ENCODE data around the gene ZWILCH. TPM values are rescaled to one million over a fixed set of nuclear protein-coding genes. Genes with fewer than 3 reads are reported as not detected.

ZWILCH gene
- total and polyA plus RNA-seq, 2 of the 4 experiments (the other 2 are of a cell fraction), result 10.5 to 22.2 TPM

DNA sequence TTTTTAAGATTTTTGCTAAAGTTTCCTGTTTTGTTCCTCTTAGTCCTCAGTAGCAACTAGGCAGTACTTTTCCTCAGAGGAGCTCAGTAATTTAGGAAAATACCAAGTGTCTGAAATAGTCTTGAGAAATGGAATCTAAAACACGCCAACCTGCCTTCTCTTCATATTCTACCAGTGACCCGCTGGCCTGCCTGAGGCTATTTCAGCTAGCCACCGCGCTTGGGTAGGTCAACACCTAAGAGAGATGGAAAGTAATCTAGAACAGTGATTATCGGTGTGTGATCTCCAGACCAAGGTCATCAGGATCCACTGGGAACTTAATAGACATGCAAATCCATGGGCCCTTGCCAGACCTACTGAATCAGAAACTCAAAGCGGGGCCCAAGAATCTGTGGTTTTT lies 53.1 kb downstream of the ZWILCH start:
- Histone ChIP-seq H3K27me3 (ENCODE audit: control insufficient read depth, insufficient read depth, low read length) (no peaks in the 10 kb centered on the region), H2BK15ac (ENCODE audit: low read depth, low read length) (no peak overlapping the region), H3K18ac (ENCODE audit: low read depth, low read length) (no peak overlapping the region), H2BK5ac (ENCODE audit: low read depth, low read length, poor library complexity, severe bottlenecking) (no peak overlapping the region), H4K91ac (ENCODE audit: insufficient read depth, low read depth, low read length) (no peak overlapping the region), H4K8ac (ENCODE audit: low read depth in 2 of 2, low read length in 2 of 2) (no peak overlapping the region), H3K4me1 (ENCODE audit: control insufficient read depth, insufficient read depth, low read length) (no peaks in the 10 kb centered on the region), H3K27ac (ENCODE audit: insufficient read depth, low read length) (no peak overlapping the region), H2AK9ac (replicated peaks; ENCODE audit: low read depth, low read length, poor library complexity) (no peak overlapping the region), H3K4me2 (ENCODE audit: low read depth, low read length) (no peak overlapping the region), H3K4me3 (ENCODE audit: insufficient read depth, low read depth, low read length) (no peak overlapping the region), H4K20me1 (ENCODE audit: insufficient read depth, low read length) (no peaks in the 10 kb centered on the region), H2BK20ac (ENCODE audit: low read depth, low read length) (no peak overlapping the region), H3K14ac (replicated peaks; ENCODE audit: low read depth, low read length) (no peak overlapping the region), H3K23ac (ENCODE audit: low read depth, low read length) (no peak overlapping the region), H3K9me1 (ENCODE audit: insufficient read depth, low read length) (no peaks in the 10 kb centered on the region), H3K9ac (ENCODE audit: low read depth, low read length) (no peak overlapping the region), H2AFZ (replicated peaks; ENCODE audit: low read length, poor library complexity) (no peak overlapping the region), H3K79me1 (ENCODE audit: low read depth in 1 of 2, low read length in 2 of 2) (no peaks in the 10 kb centered on the region), H3K56ac (ENCODE audit: extremely low read depth, insufficient read depth, low read length) (no peak overlapping the region), H4K5ac (ENCODE audit: low read depth, low read length) (no peak overlapping the region), H2AK5ac (ENCODE audit: low read depth, low read length) (no peak overlapping the region), H2BK120ac (ENCODE audit: low read depth, low read length) (no peak overlapping the region), H3K9me3 (ENCODE audit: control insufficient read depth, insufficient read depth, low read length) (no peaks in the 10 kb centered on the region), H3K4ac (ENCODE audit: low read depth, low read length) (no peak overlapping the region), H3K36me3 (ENCODE audit: control insufficient read depth, insufficient read depth, low read length) (no peaks in the 10 kb centered on the region)
- DNase-seq (no peak), ATAC-seq (ENCODE audit: low read depth) (no peak)
- ChIA-PET POLR2A (ENCODE audit: unreplicated experiment) (no interaction called here), CTCF (no interaction called here)
- WGBS, 2 experiments (ENCODE audit: extremely low coverage in 2 of 2, insufficient read length in 1 of 2), result 84% methylated on average over 2 of the region's 6 CpGs; no CpG with 5 or more reads in 1 of the 2 experiments
- dilution Hi-C loops (cut with HindIII; ENCODE audit: low sequenced_read_pairs, unreplicated experiment), result no loop called here
- TF ChIP-seq CEBPB (IDR thresholded peaks at IDR 0.05; ENCODE audit: low read depth, low read length), result no peak
- no peak for TF ChIP-seq NFE2L2 (IDR thresholded peaks at IDR 0.05; ENCODE audit: low read depth, low read length)
- TF ChIP-seq SMC3 (IDR thresholded peaks at IDR 0.05; ENCODE audit: low read depth, low read length), result no peak
- no peak for TF ChIP-seq FOS (IDR thresholded peaks at IDR 0.05; ENCODE audit: low read depth, low read length)
- TF ChIP-seq, protein P1, sequence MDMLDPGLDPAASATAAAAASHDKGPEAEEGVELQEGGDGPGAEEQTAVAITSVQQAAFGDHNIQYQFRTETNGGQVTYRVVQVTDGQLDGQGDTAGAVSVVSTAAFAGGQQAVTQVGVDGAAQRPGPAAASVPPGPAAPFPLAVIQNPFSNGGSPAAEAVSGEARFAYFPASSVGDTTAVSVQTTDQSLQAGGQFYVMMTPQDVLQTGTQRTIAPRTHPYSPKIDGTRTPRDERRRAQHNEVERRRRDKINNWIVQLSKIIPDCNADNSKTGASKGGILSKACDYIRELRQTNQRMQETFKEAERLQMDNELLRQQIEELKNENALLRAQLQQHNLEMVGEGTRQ (IDR thresholded peaks at IDR 0.05; ENCODE audit: low read depth, low read length), result no peak
- TF ChIP-seq MAFK (IDR thresholded peaks at IDR 0.05; ENCODE audit: low read depth, low read length), result no peak
- no peak for TF ChIP-seq POLR2A (IDR thresholded peaks at IDR 0.05; ENCODE audit: low read depth, low read length)
- TF ChIP-seq RCOR1 (IDR thresholded peaks at IDR 0.05; ENCODE audit: insufficient replicate concordance, low read length), result no peak
- TF ChIP-seq ELK1 (IDR thresholded peaks at IDR 0.05; ENCODE audit: borderline replicate concordance, low read depth, low read length), result no peak
- TF ChIP-seq, protein P2, sequence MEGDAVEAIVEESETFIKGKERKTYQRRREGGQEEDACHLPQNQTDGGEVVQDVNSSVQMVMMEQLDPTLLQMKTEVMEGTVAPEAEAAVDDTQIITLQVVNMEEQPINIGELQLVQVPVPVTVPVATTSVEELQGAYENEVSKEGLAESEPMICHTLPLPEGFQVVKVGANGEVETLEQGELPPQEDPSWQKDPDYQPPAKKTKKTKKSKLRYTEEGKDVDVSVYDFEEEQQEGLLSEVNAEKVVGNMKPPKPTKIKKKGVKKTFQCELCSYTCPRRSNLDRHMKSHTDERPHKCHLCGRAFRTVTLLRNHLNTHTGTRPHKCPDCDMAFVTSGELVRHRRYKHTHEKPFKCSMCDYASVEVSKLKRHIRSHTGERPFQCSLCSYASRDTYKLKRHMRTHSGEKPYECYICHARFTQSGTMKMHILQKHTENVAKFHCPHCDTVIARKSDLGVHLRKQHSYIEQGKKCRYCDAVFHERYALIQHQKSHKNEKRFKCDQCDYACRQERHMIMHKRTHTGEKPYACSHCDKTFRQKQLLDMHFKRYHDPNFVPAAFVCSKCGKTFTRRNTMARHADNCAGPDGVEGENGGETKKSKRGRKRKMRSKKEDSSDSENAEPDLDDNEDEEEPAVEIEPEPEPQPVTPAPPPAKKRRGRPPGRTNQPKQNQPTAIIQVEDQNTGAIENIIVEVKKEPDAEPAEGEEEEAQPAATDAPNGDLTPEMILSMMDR (conservative IDR thresholded peaks at IDR 0.05; ENCODE audit: low read depth, low read length), result no peak
- TF ChIP-seq BHLHE40 (IDR thresholded peaks at IDR 0.05; ENCODE audit: low read depth, low read length), result no peak
- no peak for TF ChIP-seq RAD21 (IDR thresholded peaks at IDR 0.05; ENCODE audit: low read length)
- in situ Hi-C loops (cut with MboI; ENCODE audit: low sequenced_read_pairs), result no loop called here
- intact Hi-C loops (cut with micrococcal nuclease), result no loop called here
- BruUV-seq (replicated peaks), result no TSS peak
